Measurements from ENCODE around the gene ISG20. TPM values are rescaled to one million over a fixed set of nuclear protein-coding genes. Genes with fewer than 3 reads are reported as not detected.

Gene ISG20
- total and polyA plus RNA-seq, 12 donors = 2.0 to 23.0 (median 4.5) TPM

DNA sequence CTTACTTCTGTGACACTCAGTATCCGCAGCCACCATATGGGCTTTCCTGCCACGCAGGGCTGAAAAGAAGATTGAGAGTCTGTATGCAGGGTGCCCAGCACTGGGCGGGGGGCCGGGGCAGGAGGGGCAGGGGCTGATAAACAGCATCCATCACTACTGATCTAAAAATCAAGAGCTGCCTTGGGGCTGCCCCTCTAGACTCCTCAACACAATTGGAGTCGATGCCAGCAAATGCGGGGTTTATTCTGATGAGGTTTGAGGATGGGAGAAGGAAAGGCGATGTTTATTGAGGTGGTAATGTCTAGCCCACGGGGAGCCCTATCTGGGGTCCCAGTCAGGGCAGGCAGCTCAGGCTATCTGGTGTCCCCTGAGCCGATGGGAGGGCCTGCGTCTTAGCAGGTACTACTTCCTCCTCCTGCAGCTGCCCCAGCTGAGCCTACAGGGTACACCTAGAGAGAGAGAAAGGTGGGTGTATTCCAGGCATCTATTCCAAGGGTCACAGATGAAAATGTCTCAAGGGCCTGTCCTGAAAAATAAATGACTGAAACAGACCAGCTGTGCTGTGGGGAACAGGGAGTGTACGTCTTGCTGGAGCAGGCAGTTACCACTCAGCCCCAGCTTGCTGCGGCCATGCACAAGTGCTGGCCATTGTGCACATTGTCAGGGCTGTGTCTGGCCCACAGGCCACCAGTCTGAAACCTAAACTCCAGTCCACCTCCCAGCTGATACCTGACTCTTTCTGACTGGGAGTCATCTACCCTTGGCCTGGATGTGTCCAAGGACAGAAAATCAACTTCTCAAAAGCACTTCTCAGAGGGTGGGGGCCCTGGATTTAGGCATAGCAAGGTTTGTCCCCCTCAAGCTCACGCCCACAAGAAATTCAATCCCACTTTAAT is 19.5 kb downstream of the ISG20 start:
- 76 to 81% methylated on average over 13 of the region's 13 CpGs for WGBS, 2 donors
- intact Hi-C loops (cut with DNase I) = loop anchor here in 5 of 10 donors (2.0 to 10.0 kb wide), 5 partner anchors 174 to 236 kb away; partner anchors contain the start of gene HAPLN3 (in 2 of the 5)
- Histone ChIP-seq H3K27me3 (no peaks in the 10 kb centered on the region), H3K27ac (no peak overlapping the region), H3K4me1 (peaks cover 0 to 14% (median 4%) of the 10 kb centered on the region in 9 donors), H3K4me3 (no peak overlapping the region), H3K9me3 (peaks cover 0 to 5% (median 0%) of the 10 kb centered on the region in 11 donors), H3K36me3 (no peaks in the 10 kb centered on the region)
- ATAC-seq (no peak), DNase-seq (no peak)
- TF ChIP-seq, protein P1, sequence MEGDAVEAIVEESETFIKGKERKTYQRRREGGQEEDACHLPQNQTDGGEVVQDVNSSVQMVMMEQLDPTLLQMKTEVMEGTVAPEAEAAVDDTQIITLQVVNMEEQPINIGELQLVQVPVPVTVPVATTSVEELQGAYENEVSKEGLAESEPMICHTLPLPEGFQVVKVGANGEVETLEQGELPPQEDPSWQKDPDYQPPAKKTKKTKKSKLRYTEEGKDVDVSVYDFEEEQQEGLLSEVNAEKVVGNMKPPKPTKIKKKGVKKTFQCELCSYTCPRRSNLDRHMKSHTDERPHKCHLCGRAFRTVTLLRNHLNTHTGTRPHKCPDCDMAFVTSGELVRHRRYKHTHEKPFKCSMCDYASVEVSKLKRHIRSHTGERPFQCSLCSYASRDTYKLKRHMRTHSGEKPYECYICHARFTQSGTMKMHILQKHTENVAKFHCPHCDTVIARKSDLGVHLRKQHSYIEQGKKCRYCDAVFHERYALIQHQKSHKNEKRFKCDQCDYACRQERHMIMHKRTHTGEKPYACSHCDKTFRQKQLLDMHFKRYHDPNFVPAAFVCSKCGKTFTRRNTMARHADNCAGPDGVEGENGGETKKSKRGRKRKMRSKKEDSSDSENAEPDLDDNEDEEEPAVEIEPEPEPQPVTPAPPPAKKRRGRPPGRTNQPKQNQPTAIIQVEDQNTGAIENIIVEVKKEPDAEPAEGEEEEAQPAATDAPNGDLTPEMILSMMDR (IDR thresholded peaks at IDR 0.05) = no peak

DNA sequence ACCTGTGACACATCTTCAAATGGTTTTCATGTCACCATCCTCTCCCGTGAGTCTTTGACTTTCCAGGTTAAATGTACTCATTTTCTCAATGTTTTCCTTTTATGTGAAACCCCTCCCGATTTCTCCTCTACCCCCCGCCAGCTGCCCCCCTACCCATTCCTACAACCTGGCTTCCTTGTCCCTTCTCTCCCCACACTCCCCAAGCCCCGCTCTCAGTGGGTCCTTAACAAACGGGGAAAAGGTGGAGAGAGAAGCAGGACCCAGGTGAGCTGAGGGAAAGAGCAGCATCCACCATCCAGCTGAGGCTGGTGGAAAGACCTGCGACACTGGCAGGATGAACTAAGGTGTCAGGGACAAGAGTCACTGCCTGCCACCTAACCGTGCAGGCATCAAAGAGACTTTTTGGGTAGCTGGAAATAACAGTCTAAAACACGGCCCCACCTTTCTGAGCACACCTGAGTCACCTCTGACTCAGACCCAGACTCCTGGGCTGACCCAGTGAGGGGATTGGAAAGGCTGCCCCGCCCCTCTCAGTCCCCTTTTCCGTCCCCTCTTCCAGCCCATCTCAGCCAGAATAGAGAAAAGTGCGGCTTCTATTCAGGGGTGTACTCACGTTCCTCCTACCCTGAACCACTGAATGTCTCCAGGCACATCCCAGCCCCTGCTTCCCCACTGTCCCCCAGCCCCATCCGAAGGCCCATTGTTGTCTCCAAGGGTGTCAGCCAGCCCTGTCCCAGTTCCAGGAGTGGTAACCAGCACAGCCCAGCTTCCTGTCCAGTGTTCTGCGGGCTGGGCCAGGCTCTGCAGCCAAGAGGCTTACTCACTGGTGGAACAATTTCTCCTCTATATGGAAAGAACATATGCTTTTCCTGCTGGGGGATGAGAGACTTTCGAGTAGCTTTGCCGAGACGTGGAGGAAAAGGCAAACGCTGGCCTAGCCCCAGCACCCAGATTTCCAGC is 20.4 kb downstream of the ISG20 start:
- no peak for DNase-seq
- Histone ChIP-seq H3K36me3 (no peaks in the 10 kb centered on the region), H3K9me3 (peaks cover 0 to 5% (median 0%) of the 10 kb centered on the region in 11 donors), H3K27me3 (no peaks in the 10 kb centered on the region), H3K4me1 (peaks cover 0 to 14% (median 4%) of the 10 kb centered on the region in 9 donors), H3K4me3 (no peak overlapping the region), H3K27ac (peak overlapping the region in 1 of 10 donors; percentile 7)
- WGBS, 2 donors = 64 to 65% methylated on average over 18 of the region's 18 CpGs
- intact Hi-C loops (cut with DNase I) = loop anchor here in 5 of 10 donors (2.0 to 10.0 kb wide), 5 partner anchors 173 to 236 kb away; partner anchors contain the start of gene HAPLN3 (in 2 of the 5)
- TF ChIP-seq, protein P1 (IDR thresholded peaks at IDR 0.05) = no peak
- ATAC-seq = peak; percentile 25 to 86 (median 59)

GRCh38 chr15:88661041-88661700 is 22.4 kb downstream of the ISG20 start:
- H3K27me3 ChIP-seq = no peaks in the 10 kb centered on the region
- H3K4me3 ChIP-seq = no peak overlapping the region
- no peak for ATAC-seq
- DNase-seq = no peak
- peaks cover 0 to 5% (median 0%) of the 10 kb centered on the region in 11 donors for H3K9me3 ChIP-seq
- intact Hi-C loops (cut with DNase I) = loop anchor here in 1 of 10 donors (5.0 kb wide), 1 partner anchor 39 kb away; the partner anchor contains the start of gene AEN
- no peak overlapping the region for H3K27ac ChIP-seq
- H3K4me1 ChIP-seq = peaks cover 0 to 12% (median 4%) of the 10 kb centered on the region in 9 donors
- TF ChIP-seq, protein P1 (IDR thresholded peaks at IDR 0.05) = no peak
- no peaks in the 10 kb centered on the region for H3K36me3 ChIP-seq
